Measurements from ENCODE around the gene SLC9B1.

GRCh38 chr4:103024996-103025395 is 5.5 kb upstream of the SLC9B1 start:
- TF ChIP-seq EZH2 (IDR thresholded peaks at IDR 0.05) (no peak), POLR2AphosphoS5 (IDR thresholded peaks at IDR 0.05; ENCODE audit: borderline replicate concordance, low read depth, low read length) (no peak), FOXP2 (optimal IDR thresholded peaks at IDR 0.05; ENCODE audit: control extremely low read depth, extremely low read length, insufficient read depth) (no peak)
